Tibial nerve (tissue), 3 donors: Measurements from ENCODE around the gene HDAC6.

ENCODE experiments used
- CTCF ChIP-seq, 5 experiments: fragments of 200-600 bp in 3 of 5; fragments of 450-650 bp in 2 of 5; sonication (generic) in 3 of 5; IDR thresholded peaks; one replicate each; pipeline ENCODE4 v1.5.1; 2016 to 2019; ENCODE audit warnings: antibody characterized with exemption in 5 of 5, mild to moderate bottlenecking in 3 of 5, moderate library complexity in 2 of 5
- POLR2A ChIP-seq, 2 donors: fragments of 450-650 bp; IDR thresholded peaks; one replicate each; pipeline ENCODE4 v1.6.1; 2017; ENCODE audit warnings: antibody characterized with exemption in 2 of 2, mild to moderate bottlenecking in 2 of 2, moderate library complexity in 2 of 2

DNA sequence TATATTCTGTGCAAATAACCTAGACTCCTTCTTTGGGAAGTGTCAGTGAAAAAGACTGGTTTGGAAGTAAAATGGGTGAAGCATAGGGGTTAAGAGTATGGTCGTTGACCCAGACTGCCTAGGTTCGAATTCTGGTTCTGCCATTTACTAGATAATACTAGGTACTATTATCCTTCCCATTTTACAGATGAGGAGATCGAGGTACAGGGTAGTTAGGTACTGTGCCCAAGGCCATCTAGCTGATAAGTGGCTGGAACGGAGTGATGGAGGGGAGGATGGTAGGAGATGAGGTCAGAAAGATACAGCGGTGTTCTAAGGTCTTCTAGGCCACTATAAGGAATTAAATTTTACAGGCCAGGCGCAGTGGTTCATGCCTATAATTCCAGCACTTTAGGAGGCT, 29.3 kb upstream of the HDAC6 start:
- TF ChIP-seq CTCF (IDR thresholded peaks at IDR 0.05) (no peak), POLR2A (IDR thresholded peaks at IDR 0.05) (no peak)
